K562 (cell line): Measurements from ENCODE around the gene ABHD8. TPM values are rescaled to one million over a fixed set of nuclear protein-coding genes. Genes with fewer than 3 reads are reported as not detected.

ENCODE experiments used
- CTCFL ChIP-seq: IDR thresholded peaks from 2 replicates; pipeline ENCODE4 v1.6.1; 2011; ENCODE audit warnings: borderline replicate concordance, low read depth, mild to moderate bottlenecking, moderate library complexity, low read length; ENCODE audit not compliant: insufficient read depth, poor library complexity, severe bottlenecking
- EGR1 ChIP-seq: fragments of 450-650 bp; conservative IDR thresholded peaks from 2 replicates; pipeline ENCODE4 v1.6.1; 2017; ENCODE audit warnings: mild to moderate bottlenecking
- ETV1 ChIP-seq: fragments of 450-650 bp; conservative IDR thresholded peaks from 2 replicates; pipeline ENCODE4 v1.6.1; 2016; ENCODE audit warnings: missing genetic modification characterization, control low read depth, low read depth, missing compliant biosample characterization
- MAZ ChIP-seq, 2 experiments: fragments of 450-650 bp in 1 of 2; sonication (generic) in 1 of 2; formaldehyde crosslinking; IDR thresholded peaks in 1 of 2; conservative IDR thresholded peaks in 1 of 2; 2 replicates each; pipeline versions ENCODE4 v1.4.0 to v1.5.0; 2020; ENCODE audit warnings: mild to moderate bottlenecking in 1 of 2, missing genetic modification reagents in 1 of 2
- SMC3 ChIP-seq: conservative IDR thresholded peaks from 2 replicates; pipeline ENCODE4 v1.6.1; 2011; ENCODE audit warnings: low read depth, low read length, improper control_type of control experiment; ENCODE audit not compliant: insufficient read depth
- SPI1 ChIP-seq: IDR thresholded peaks from 2 replicates; pipeline ENCODE4 v1.6.1; 2011; ENCODE audit warnings: low read depth, low read length, control low read depth, borderline replicate concordance
- TEAD1 ChIP-seq, 2 experiments: fragments of 450-650 bp in 1 of 2; sonication (generic) in 1 of 2; formaldehyde crosslinking; IDR thresholded peaks; 2 replicates each; pipeline versions ENCODE4 v1.4.0 to v1.8.0; 2020 to 2022; ENCODE audit warnings: mild to moderate bottlenecking in 2 of 2, missing genetic modification reagents in 1 of 2
- XRCC5 ChIP-seq: fragments of 200-400 bp; formaldehyde crosslinking; IDR thresholded peaks from 2 replicates; pipeline ENCODE4 v1.6.1; 2017; ENCODE audit warnings: low read depth, mild to moderate bottlenecking, low read length
- polyA plus RNA-seq, 8 experiments: library from polyadenylated mRNA; depleted of rRNA in 4 of 8; stranded (reverse) in 5 of 8; unstranded in 3 of 8; fragments of >200 nt; fragmentation: Nextera tagmentation in 2 of 8; fragmentation: Illumina TruSeq in 1 of 8; extraction: Ambion mirVana in 2 of 8; extraction: Trizol in 1 of 8; gene quantifications; 2 replicates each; pipeline versions ENCODE4 v1.2.1 to v1.2.3, GENCODE V29; 2011 to 2014; ENCODE audit warnings: inconsistent platforms in 1 of 8, missing spikeins in 1 of 8
- total RNA-seq, 7 experiments: library from RNA; depleted of rRNA in 6 of 7; stranded (reverse); fragments of >200 nt in 6 of 7; fragmentation: Illumina TruSeq in 2 of 7; extraction: Trizol in 2 of 7; gene quantifications; 2 replicates each; pipeline versions ENCODE4 v1.2.1 to v1.2.3, GENCODE V29; 2011 to 2021; ENCODE audit warnings: low replicate concordance in 1 of 7
- TF ChIP-seq, protein P1 (sequence below), 2 experiments: fragments of 450-650 bp; conservative IDR thresholded peaks; 2 replicates each; pipeline ENCODE4 v1.6.1; 2017; ENCODE audit warnings: mild to moderate bottlenecking in 2 of 2, moderate library complexity in 2 of 2
- TF ChIP-seq, protein P2 (sequence below), 2 experiments: fragments of 450-650 bp; formaldehyde crosslinking in 1 of 2; IDR thresholded peaks; 2 replicates each; pipeline versions ENCODE4 v1.4.0 to v1.6.1; 2014 to 2020; ENCODE audit warnings: mild to moderate bottlenecking in 2 of 2, borderline replicate concordance in 1 of 2, low read depth in 1 of 2

Gene ABHD8
- total and polyA plus RNA-seq, 9 of the 15 experiments (the other 6 are each of a cell fraction or from before 2014, with no cell fraction given): 0.04 to 6.6 (median 2.0) TPM; not detected in 1

GRCh38 chr19:17346109-17346671, 43.0 kb upstream of the ABHD8 start (continued):
- peak; percentile 76; the same call in 1 of the 2 replicates for TF ChIP-seq XRCC5
- peak; percentile 48 for TF ChIP-seq CTCFL
- TF ChIP-seq MAZ (CRISPR knock-in tag; conservative IDR thresholded peaks at IDR 0.05 in 1 of 2, IDR thresholded peaks at IDR 0.05 in 1 of 2): peak; percentile 71 to 96
- peak; percentile 85 for TF ChIP-seq SMC3
- peak; percentile 42; the same call in 1 of the 2 replicates for TF ChIP-seq ETV1 (tag)
- peak; percentile 62; the same call in 1 of the 2 replicates for TF ChIP-seq SPI1
- no peak for TF ChIP-seq EGR1
- TF ChIP-seq, protein P1, sequence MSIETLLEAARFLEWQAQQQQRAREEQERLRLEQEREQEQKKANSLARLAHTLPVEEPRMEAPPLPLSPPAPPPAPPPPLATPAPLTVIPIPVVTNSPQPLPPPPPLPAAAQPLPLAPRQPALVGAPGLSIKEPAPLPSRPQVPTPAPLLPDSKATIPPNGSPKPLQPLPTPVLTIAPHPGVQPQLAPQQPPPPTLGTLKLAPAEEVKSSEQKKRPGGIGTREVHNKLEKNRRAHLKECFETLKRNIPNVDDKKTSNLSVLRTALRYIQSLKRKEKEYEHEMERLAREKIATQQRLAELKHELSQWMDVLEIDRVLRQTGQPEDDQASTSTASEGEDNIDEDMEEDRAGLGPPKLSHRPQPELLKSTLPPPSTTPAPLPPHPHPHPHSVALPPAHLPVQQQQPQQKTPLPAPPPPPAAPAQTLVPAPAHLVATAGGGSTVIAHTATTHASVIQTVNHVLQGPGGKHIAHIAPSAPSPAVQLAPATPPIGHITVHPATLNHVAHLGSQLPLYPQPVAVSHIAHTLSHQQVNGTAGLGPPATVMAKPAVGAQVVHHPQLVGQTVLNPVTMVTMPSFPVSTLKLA (conservative IDR thresholded peaks at IDR 0.05): no peak
- TF ChIP-seq, protein P2, sequence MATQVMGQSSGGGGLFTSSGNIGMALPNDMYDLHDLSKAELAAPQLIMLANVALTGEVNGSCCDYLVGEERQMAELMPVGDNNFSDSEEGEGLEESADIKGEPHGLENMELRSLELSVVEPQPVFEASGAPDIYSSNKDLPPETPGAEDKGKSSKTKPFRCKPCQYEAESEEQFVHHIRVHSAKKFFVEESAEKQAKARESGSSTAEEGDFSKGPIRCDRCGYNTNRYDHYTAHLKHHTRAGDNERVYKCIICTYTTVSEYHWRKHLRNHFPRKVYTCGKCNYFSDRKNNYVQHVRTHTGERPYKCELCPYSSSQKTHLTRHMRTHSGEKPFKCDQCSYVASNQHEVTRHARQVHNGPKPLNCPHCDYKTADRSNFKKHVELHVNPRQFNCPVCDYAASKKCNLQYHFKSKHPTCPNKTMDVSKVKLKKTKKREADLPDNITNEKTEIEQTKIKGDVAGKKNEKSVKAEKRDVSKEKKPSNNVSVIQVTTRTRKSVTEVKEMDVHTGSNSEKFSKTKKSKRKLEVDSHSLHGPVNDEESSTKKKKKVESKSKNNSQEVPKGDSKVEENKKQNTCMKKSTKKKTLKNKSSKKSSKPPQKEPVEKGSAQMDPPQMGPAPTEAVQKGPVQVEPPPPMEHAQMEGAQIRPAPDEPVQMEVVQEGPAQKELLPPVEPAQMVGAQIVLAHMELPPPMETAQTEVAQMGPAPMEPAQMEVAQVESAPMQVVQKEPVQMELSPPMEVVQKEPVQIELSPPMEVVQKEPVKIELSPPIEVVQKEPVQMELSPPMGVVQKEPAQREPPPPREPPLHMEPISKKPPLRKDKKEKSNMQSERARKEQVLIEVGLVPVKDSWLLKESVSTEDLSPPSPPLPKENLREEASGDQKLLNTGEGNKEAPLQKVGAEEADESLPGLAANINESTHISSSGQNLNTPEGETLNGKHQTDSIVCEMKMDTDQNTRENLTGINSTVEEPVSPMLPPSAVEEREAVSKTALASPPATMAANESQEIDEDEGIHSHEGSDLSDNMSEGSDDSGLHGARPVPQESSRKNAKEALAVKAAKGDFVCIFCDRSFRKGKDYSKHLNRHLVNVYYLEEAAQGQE (IDR thresholded peaks at IDR 0.05; ENCODE audit: borderline replicate concordance): peak; percentile 85
- TF ChIP-seq, protein P2 (CRISPR knock-in tag; IDR thresholded peaks at IDR 0.05; ENCODE audit: low read depth): no peak
- 0 out of 4 replicates have a peak, but pooled peaks of 1 of the 2 experiments have one; percentile 58 for TF ChIP-seq TEAD1 (CRISPR knock-in tag; IDR thresholded peaks at IDR 0.05)
